22Rv1 (cell line): Measurements from ENCODE around the gene APOBEC3G.

Experiments used
- H3K27ac ChIP-seq: fragments of 450-650 bp; 2 replicates; pipeline ENCODE4 v1.5.1; 2017
- ZFX ChIP-seq: fragments of 450-650 bp; IDR thresholded peaks from 2 replicates; pipeline ENCODE4 v1.6.1; 2017; ENCODE audit warnings: antibody characterized with exemption, borderline replicate concordance
- TF ChIP-seq, protein P1 (sequence below): fragments of 450-650 bp; IDR thresholded peaks from 2 replicates; pipeline ENCODE4 v1.5.1; 2017; ENCODE audit warnings: mild to moderate bottlenecking

The APOBEC3G gene

DNA sequence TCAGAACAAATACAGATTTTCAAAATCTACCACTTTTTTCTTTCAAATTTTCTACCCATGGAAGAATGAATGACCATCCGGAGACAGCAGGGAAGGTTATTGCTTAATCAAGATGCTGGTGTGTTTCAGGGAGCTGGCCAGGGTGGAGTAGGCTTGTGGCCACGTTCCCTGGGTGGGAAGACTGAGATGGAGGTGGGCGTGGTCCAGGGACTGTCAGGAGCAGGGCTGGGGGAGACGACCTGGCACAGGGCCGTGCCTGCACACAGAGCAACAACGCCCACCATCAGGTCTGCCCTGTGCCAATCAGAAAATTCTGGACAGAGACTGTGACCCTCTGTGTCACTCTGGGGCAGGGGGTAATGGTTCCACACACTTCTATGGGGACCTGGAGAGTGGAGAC lies 12.9 kb downstream of the APOBEC3G start:
- TF ChIP-seq, protein P1, sequence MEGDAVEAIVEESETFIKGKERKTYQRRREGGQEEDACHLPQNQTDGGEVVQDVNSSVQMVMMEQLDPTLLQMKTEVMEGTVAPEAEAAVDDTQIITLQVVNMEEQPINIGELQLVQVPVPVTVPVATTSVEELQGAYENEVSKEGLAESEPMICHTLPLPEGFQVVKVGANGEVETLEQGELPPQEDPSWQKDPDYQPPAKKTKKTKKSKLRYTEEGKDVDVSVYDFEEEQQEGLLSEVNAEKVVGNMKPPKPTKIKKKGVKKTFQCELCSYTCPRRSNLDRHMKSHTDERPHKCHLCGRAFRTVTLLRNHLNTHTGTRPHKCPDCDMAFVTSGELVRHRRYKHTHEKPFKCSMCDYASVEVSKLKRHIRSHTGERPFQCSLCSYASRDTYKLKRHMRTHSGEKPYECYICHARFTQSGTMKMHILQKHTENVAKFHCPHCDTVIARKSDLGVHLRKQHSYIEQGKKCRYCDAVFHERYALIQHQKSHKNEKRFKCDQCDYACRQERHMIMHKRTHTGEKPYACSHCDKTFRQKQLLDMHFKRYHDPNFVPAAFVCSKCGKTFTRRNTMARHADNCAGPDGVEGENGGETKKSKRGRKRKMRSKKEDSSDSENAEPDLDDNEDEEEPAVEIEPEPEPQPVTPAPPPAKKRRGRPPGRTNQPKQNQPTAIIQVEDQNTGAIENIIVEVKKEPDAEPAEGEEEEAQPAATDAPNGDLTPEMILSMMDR: no peak
- TF ChIP-seq ZFX: no peak
- H3K27ac ChIP-seq: no peak overlapping the region

DNA sequence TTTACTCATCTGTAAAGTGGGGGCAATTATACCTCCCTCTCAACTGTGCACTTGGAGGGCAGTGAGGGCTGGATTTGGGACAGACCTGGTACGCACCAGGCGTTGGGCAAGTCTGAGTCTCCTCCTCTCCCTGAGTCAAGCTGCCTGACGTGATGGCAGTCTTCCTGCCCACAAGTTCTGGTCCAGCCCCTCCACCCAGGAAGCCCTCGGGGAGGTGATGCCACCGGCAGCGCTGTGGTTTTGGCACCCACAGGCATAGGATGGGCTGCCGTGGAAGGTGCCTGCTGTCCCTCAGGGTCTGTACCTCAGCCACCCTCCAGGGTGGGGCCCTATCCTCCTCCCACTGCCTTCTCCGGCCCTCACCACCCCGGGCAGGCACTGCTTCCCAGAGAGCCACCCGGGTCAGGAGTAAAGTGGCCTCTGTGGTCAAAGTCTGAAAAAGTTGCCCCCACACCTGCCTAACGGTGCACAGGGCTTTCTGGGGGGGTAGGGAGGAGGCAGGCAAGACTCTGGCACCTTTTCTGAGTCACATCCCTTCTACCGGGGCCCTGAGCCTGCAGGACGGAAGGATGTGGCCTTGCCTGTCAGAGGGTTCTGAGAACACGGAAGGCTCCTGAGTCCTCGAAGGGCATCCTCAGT lies 13.5 kb downstream of the APOBEC3G start:
- TF ChIP-seq, protein P1: no peak
- TF ChIP-seq ZFX: no peak
- H3K27ac ChIP-seq: no peak overlapping the region

DNA sequence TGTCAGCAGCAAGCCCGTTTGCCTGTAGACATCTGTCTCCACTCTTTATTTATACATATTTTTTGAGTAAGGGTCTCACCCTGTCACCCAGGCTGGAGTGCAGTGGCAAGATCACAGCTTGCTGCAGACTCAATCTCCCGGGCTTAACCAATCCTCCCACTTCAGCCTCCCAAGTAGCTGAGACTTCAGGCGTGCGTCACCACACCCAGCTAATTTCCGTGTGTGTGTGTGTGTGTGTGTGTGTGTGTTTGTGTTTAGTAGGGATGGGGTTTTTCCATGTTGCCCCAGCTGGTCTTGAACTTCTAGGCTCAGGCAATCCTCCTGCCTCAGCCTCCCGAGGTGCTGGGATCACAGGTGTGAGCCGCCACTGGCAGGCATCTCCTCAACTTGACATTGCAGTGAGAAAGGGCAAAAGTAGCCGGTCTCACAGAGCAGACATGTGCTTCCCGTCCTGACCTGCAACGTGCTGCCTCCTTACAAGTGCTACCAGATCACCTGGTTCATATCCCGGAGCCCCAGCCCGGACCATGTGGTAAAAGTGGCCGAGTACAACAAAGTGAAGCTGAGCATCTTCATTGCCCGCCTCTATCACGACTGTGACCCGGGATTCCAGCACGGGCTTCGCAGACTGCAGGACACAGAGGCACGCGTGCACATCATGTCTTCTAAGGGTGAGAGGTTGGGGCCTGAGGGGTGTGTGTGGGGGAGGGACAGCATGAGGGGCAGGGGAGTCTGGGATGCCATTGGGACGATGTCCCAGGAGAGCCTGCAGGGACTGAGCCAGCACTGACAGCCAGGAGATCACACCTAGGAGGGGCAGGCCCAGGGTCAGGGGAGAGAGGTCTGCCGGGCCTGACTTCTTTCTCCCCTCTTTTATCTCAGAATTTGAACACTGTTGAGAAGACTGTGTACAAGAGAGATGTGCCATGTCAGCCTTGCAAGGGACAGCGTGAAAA lies 14.3 kb downstream of the APOBEC3G start:
- TF ChIP-seq ZFX: no peak
- TF ChIP-seq, protein P1: no peak
- H3K27ac ChIP-seq: no peak overlapping the region

DNA sequence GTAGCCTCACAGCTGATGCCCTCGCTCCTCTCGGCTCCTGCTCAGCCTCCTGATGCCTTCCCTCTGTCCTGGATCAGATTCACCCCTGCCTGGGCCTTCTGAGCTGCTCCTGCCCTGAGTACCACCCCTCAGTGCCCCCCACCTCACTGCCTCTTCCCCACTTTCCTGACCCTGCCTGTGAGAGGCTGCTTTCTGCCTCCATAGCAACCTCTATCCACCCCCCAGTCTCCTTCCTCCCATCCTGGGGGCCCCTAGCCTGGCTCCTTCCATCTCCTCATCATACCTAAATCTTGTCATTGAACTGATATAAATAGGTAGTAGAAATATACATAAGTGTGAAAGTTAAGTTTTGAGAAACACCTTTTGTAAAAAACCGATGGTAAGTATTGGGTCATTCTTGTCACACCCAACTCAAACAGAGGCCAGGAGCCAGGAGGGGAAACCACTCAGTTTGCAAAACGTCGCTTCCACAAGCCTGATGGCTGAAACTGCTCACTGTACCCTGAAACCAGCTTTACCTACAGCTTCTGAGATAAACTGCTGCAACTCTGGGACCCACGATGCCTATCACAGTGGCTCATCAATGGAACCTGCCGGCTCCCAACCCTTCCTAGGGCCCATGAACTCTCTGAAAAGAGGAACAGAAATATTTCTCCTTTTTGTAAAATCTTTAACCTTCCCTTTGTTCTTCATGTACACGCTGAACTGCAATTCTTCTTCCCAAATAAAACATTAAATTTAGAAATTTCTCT lies 15.2 kb downstream of the APOBEC3G start:
- TF ChIP-seq ZFX: no peak
- TF ChIP-seq, protein P1: no peak
- H3K27ac ChIP-seq: no peak overlapping the region

DNA sequence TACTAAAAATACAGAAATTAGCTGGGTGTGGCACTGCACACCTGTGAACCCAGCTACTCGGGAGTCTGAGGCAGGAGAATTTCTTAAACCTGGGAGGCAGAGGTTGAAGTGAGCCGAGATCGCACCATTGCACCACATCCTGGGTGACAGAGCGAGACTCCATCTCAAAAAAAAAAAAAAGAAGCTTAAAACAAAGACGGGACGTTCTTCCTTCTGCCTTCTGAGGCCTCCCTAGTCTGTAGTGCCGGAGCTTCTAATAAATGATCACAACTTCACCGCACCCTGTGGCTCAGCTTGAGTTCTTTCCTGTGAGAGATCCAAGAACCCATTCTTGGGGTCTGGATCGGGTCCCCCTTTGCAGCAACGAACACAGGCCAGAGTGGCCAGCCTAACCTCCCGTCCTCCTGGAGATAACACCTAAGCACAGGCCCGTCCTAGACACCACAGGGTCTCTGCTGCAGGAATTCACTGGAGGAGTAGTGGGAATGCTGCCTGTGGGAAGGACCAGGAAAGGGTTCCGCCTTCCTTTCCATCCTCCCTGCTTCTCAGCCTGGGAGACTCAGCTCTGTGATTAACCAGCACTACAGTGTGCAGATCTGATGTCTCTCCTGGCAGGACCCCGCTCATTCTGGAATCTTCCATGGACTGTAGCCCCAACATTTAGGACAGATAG lies 17.8 kb downstream of the APOBEC3G start:
- H3K27ac ChIP-seq: no peak overlapping the region
- TF ChIP-seq, protein P1: no peak
- no peak for TF ChIP-seq ZFX

DNA sequence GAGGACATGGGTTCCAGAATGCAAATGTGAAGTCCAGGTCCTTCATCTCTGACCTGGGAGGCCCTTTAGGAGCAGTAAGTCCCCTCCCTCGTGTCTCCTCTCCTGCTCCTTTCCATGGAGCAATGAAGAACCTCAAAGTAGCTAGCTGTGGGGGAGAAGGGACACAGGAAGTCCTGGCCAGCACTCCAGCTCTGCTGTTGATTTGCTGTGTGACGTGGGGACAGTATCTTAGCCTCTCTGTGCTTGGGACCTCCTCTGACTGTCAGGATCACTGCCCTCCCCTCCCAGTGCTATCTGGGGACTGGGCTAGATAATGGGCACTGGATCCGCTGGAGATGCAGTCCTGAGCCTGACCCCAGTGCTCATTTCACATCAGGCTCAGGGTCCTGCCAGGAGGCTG lies 18.9 kb downstream of the APOBEC3G start:
- no peak overlapping the region for H3K27ac ChIP-seq
- TF ChIP-seq, protein P1: no peak
- TF ChIP-seq ZFX: no peak
